Endothelial cell of umbilical vein (primary cell): ENCODE data around the gene JUP. TPM values are rescaled to one million over a fixed set of nuclear protein-coding genes. Genes with fewer than 3 reads are reported as not detected.

Experiments used
- BruUV-seq: library from RNA; stranded (reverse); fragments of 400-500 nt; replicated peaks from 2 replicates; lab custom pipeline; 2021; lab: Mats Ljungman, UMichigan
- CTCF ChIA-PET: fragments of 300-600, 350-600 bp; sonication (Branson Sonifier 250); formaldehyde crosslinking; loops from one replicate; lab custom pipeline; 2021; ENCODE audit warnings: antibody characterized with exemption, inconsistent platforms; lab: Charles Lee
- POLR2A ChIA-PET: fragments of 300-600, 350-600 bp; sonication (Branson Sonifier 250); formaldehyde crosslinking; loops from one replicate; lab custom pipeline; 2021; ENCODE audit warnings: antibody characterized with exemption, inconsistent platforms; lab: Charles Lee
- DNase-seq: peaks from one replicate; pipeline ENCODE4 v3.0.0-alpha.2; 2011; ENCODE audit warnings: low read depth, low spot score
- FAIRE-seq: peaks from 2 replicates; lab custom pipeline; 2011; peaks lifted over from hg19 to GRCh38; lab: Jason Lieb, UNC
- H2AFZ ChIP-seq: 2 replicates; pipeline ENCODE4 v1.6.0; 2012; ENCODE audit warnings: low read depth, low read length, control low read depth, inconsistent platforms
- H3K27ac ChIP-seq: 2 replicates; pipeline ENCODE4 v1.5.1; 2011; ENCODE audit warnings: low read depth, mild to moderate bottlenecking, control low read depth, low read length, moderate library complexity; ENCODE audit not compliant: insufficient read depth
- H3K27me3 ChIP-seq, 2 experiments: 2 replicates each; pipeline versions ENCODE4 v1.6.0 to v1.6.1; 2011; ENCODE audit warnings: low read length in 2 of 2, mixed read lengths in 1 of 2; ENCODE audit not compliant: control insufficient read depth in 2 of 2, insufficient read depth in 2 of 2
- H3K36me3 ChIP-seq, 2 experiments: 2 replicates in 1 of 2; 3 replicates in 1 of 2; pipeline ENCODE4 v1.5.1; 2011; ENCODE audit warnings: low read length in 2 of 2, mild to moderate bottlenecking in 1 of 2, moderate library complexity in 1 of 2; ENCODE audit not compliant: control insufficient read depth in 2 of 2, insufficient read depth in 2 of 2; ENCODE audit errors: extremely low read depth in 1 of 2
- H3K4me1 ChIP-seq: 3 replicates; pipeline ENCODE4 v1.5.1; 2011; ENCODE audit warnings: mild to moderate bottlenecking, low read length; ENCODE audit not compliant: control insufficient read depth, insufficient read depth; ENCODE audit errors: extremely low read depth
- H3K4me2 ChIP-seq: 2 replicates; pipeline ENCODE4 v1.6.1; 2011; ENCODE audit warnings: low read length, control low read depth, mixed read lengths; ENCODE audit not compliant: insufficient read depth
- H3K4me3 ChIP-seq, 3 experiments: fragments of 200-600 bp in 1 of 3; sonication (generic), shearing (Covaris generic) in 1 of 3; replicated peaks in 1 of 3; 2 replicates each; pipeline ENCODE4 v1.5.1; 2011 to 2016; ENCODE audit warnings: control low read depth in 3 of 3, low read length in 3 of 3, mild to moderate bottlenecking in 2 of 3, inconsistent platforms in 1 of 3, low read depth in 1 of 3, moderate library complexity in 1 of 3; ENCODE audit not compliant: insufficient read depth in 1 of 3
- H3K79me2 ChIP-seq: 2 replicates; pipeline ENCODE4 v1.6.0; 2012; ENCODE audit warnings: low read length, inconsistent platforms; ENCODE audit not compliant: control insufficient read depth, insufficient read depth
- H3K9ac ChIP-seq: replicated peaks from 2 replicates; pipeline ENCODE3; 2011; ENCODE audit warnings: low read length, control low read depth; ENCODE audit not compliant: insufficient read depth; ENCODE audit errors: extremely low read depth
- H3K9me1 ChIP-seq: replicated peaks from 3 replicates; pipeline ENCODE4 v1.6.0; 2011; ENCODE audit warnings: mild to moderate bottlenecking, low read length; ENCODE audit not compliant: control insufficient read depth, insufficient read depth; ENCODE audit errors: extremely low read depth
- H3K9me3 ChIP-seq: replicated peaks from 2 replicates; pipeline ENCODE4 v1.5.1; 2012; ENCODE audit warnings: low read length, inconsistent platforms; ENCODE audit not compliant: control insufficient read depth, insufficient read depth
- H4K20me1 ChIP-seq: replicated peaks from 2 replicates; pipeline ENCODE3; 2011; ENCODE audit warnings: mild to moderate bottlenecking, low read length; ENCODE audit not compliant: control insufficient read depth, insufficient read depth; ENCODE audit errors: extremely low read depth
- EZH2 ChIP-seq: IDR thresholded peaks from 2 replicates; pipeline ENCODE4 v1.6.1; 2012; ENCODE audit warnings: borderline replicate concordance, low read depth, mild to moderate bottlenecking, moderate library complexity, low read length, inconsistent platforms; ENCODE audit not compliant: severe bottlenecking
- FOS ChIP-seq: IDR thresholded peaks from 2 replicates; pipeline ENCODE4 v1.6.1; 2011; ENCODE audit warnings: mild to moderate bottlenecking, low read length, moderate library complexity, borderline replicate concordance; ENCODE audit not compliant: insufficient read depth
- GATA2 ChIP-seq: IDR thresholded peaks from 2 replicates; pipeline ENCODE4 v1.7.0; 2011; ENCODE audit warnings: low read depth, mild to moderate bottlenecking, moderate library complexity, mixed read lengths, low read length; ENCODE audit not compliant: insufficient read length, insufficient read depth
- JUN ChIP-seq: IDR thresholded peaks from 2 replicates; pipeline ENCODE4 v1.6.1; 2011; ENCODE audit warnings: borderline replicate concordance, low read depth; ENCODE audit not compliant: insufficient read length, insufficient read depth
- MYC ChIP-seq: IDR thresholded peaks from one replicate; pipeline ENCODE4 v1.6.1; 2011; ENCODE audit warnings: mild to moderate bottlenecking, low read depth, low read length
- POLR2A ChIP-seq: IDR thresholded peaks from 2 replicates; pipeline ENCODE4 v1.6.1; 2012; ENCODE audit warnings: low read depth, mild to moderate bottlenecking, control low read depth, low read length
- POLR2AphosphoS5 ChIP-seq: IDR thresholded peaks from 2 replicates; pipeline ENCODE4 v1.6.1; 2012; ENCODE audit warnings: low read depth, mild to moderate bottlenecking, control low read depth, low read length, moderate library complexity; ENCODE audit not compliant: insufficient read depth
- dilution Hi-C: fragments of 300-500 bp; cut with MboI; formaldehyde crosslinking; loops from one replicate; pipeline ENCODE4 v1.15.0; 2019; ENCODE audit warnings: low sequenced_read_pairs; ENCODE audit not compliant: extremely low pct_ligation_motif_present
- intact Hi-C: fragments of 100-400 bp; cut with micrococcal nuclease; formaldehyde crosslinking; loops from one replicate; pipeline ENCODE4 v1.10.0; 2022
- polyA plus RNA-seq, 4 experiments: library from polyadenylated mRNA; depleted of rRNA in 3 of 4; stranded (reverse) in 3 of 4; unstranded in 1 of 4; fragments of >200 nt; gene quantifications; 2 replicates each; pipeline versions ENCODE4 v1.2.1 to v1.2.3, GENCODE V29; 2011 to 2012; ENCODE audit warnings: missing spikeins in 1 of 4
- total RNA-seq: library from RNA; stranded (reverse); gene quantifications from 2 replicates; pipeline ENCODE4 v1.2.3, GENCODE V29; 2021
- TF ChIP-seq, protein P1 (sequence below): IDR thresholded peaks from 2 replicates; pipeline ENCODE4 v1.6.1; 2011; ENCODE audit not compliant: insufficient read depth, insufficient read length
- TF ChIP-seq, protein P2 (sequence below), 2 donors: IDR thresholded peaks; 1 replicate in 1 of 2; 2 replicates in 1 of 2; pipeline ENCODE4 v1.5.1; 2011; ENCODE audit warnings: low read length in 2 of 2, mild to moderate bottlenecking in 2 of 2, moderate library complexity in 2 of 2, control low read depth in 1 of 2, inconsistent platforms in 1 of 2, low read depth in 1 of 2; ENCODE audit not compliant: insufficient read depth in 1 of 2; ENCODE audit errors: extremely low read depth in 1 of 2

JUP gene
- total and polyA plus RNA-seq, 2 donors (not counting 3 experiments of a cell fraction or from before 2014, with no cell fraction given) = 98.0 to 171 TPM

DNA sequence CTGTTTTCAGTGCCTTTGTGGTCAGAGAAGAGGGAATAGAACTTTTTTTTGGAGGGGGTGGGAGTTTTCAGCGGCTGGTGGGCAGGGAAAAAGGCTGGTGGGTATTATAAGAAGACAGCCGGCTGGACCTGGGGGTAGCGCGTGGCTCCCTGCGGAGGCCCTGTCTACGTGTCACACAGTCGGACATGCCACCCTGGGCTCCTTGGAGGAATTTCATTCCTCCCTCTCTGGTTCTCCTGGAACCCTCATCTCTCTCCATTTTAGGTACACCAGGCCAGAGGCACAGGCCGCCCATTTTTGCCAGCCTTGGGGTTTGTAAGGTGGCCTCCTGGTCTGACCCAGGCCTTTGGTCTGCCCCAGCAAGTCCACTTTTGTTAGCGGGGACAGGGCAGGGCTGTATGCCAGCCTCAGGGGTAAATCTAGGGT is 27.2 kb upstream of the JUP start:
- CTCF ChIA-PET = interaction anchor here (1.0 kb wide), 2 partner anchors 12 to 51 kb away, joined by 3 to 4 read pairs; partner anchors contain the start of gene KLHL11
- peak overlapping the region; percentile 80 for H3K4me2 ChIP-seq
- H3K4me1 ChIP-seq = peaks cover 26% of the 10 kb centered on the region
- H3K27ac ChIP-seq = no peak overlapping the region
- no peaks in the 10 kb centered on the region for H4K20me1 ChIP-seq
- intact Hi-C loops = loop anchor here (5.0 kb wide), 1 partner anchor 144 kb away; no protein-coding TSS in a partner anchor
- dilution Hi-C loops = no loop called here
- peaks cover 31% of the 10 kb centered on the region for H3K79me2 ChIP-seq
- DNase-seq = no peak
- no peaks in the 10 kb centered on the region for H3K9me3 ChIP-seq
- no peaks in the 10 kb centered on the region for H3K9me1 ChIP-seq
- no TSS peak for BruUV-seq
- H3K36me3 ChIP-seq = peaks cover 0 to 7% of the 10 kb centered on the region in 2 experiments
- no peaks in the 10 kb centered on the region for H3K27me3 ChIP-seq
- H3K9ac ChIP-seq = peak overlapping the region; percentile 5
- POLR2A ChIA-PET = interaction anchor here (0.6 kb wide), 1 partner anchor 12 kb away, joined by 4 read pairs; no protein-coding TSS in a partner anchor
- H3K4me3 ChIP-seq = peak overlapping the region; percentile 51 to 81 (median 78)
- FAIRE-seq = no peak
- TF ChIP-seq, protein P1, sequence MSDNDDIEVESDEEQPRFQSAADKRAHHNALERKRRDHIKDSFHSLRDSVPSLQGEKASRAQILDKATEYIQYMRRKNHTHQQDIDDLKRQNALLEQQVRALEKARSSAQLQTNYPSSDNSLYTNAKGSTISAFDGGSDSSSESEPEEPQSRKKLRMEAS = no peak
- no peak for TF ChIP-seq POLR2A
- TF ChIP-seq EZH2 = no peak
- no peak for TF ChIP-seq POLR2AphosphoS5
- no peak for TF ChIP-seq FOS
- TF ChIP-seq, protein P2, sequence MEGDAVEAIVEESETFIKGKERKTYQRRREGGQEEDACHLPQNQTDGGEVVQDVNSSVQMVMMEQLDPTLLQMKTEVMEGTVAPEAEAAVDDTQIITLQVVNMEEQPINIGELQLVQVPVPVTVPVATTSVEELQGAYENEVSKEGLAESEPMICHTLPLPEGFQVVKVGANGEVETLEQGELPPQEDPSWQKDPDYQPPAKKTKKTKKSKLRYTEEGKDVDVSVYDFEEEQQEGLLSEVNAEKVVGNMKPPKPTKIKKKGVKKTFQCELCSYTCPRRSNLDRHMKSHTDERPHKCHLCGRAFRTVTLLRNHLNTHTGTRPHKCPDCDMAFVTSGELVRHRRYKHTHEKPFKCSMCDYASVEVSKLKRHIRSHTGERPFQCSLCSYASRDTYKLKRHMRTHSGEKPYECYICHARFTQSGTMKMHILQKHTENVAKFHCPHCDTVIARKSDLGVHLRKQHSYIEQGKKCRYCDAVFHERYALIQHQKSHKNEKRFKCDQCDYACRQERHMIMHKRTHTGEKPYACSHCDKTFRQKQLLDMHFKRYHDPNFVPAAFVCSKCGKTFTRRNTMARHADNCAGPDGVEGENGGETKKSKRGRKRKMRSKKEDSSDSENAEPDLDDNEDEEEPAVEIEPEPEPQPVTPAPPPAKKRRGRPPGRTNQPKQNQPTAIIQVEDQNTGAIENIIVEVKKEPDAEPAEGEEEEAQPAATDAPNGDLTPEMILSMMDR (IDR thresholded peaks at IDR 0.05; ENCODE audit: extremely low read depth in 1 of 2, insufficient read depth in 1 of 2, low read depth in 1 of 2, low read length in 2 of 2) = no peak
- TF ChIP-seq JUN = no peak
- no peak for TF ChIP-seq GATA2
- TF ChIP-seq MYC = no peak
- H2AFZ ChIP-seq = no peak overlapping the region
